Nephron (organoid): ENCODE data around the gene CIITA.

ENCODE experiments used
- H3K27ac Mint-ChIP-seq, 3 experiments: 2 replicates each; pipeline ENCODE4 v1.8.0; 2020; ENCODE audit warnings: mixed read lengths in 3 of 3, mild to moderate bottlenecking in 2 of 3, moderate library complexity in 1 of 3
- H3K27me3 Mint-ChIP-seq: 2 replicates; pipeline ENCODE4 v1.8.0; 2021; ENCODE audit warnings: low read depth, mild to moderate bottlenecking, moderate library complexity, mixed read lengths
- H3K36me3 Mint-ChIP-seq: 2 replicates; pipeline ENCODE4 v1.8.0; 2020; ENCODE audit warnings: low read depth, mixed read lengths
- H3K4me1 Mint-ChIP-seq: 2 replicates; pipeline ENCODE4 v1.8.0; 2020; ENCODE audit warnings: mixed read lengths
- H3K4me3 Mint-ChIP-seq, 3 experiments: 2 replicates each; pipeline ENCODE4 v1.8.0; 2020; ENCODE audit warnings: mild to moderate bottlenecking in 3 of 3, mixed read lengths in 3 of 3, moderate library complexity in 2 of 3
- H3K9me3 Mint-ChIP-seq: 2 replicates; pipeline ENCODE4 v1.8.0; 2020; ENCODE audit warnings: mixed read lengths
- TF ChIP-seq, protein P1 (sequence below), 3 experiments: fragments of 200-600 bp; sonication (generic); IDR thresholded peaks; one replicate each; pipeline ENCODE4 v1.5.0; 2021; ENCODE audit warnings: antibody characterized with exemption in 3 of 3; ENCODE audit not compliant: unreplicated experiment in 3 of 3

Gene CIITA

DNA sequence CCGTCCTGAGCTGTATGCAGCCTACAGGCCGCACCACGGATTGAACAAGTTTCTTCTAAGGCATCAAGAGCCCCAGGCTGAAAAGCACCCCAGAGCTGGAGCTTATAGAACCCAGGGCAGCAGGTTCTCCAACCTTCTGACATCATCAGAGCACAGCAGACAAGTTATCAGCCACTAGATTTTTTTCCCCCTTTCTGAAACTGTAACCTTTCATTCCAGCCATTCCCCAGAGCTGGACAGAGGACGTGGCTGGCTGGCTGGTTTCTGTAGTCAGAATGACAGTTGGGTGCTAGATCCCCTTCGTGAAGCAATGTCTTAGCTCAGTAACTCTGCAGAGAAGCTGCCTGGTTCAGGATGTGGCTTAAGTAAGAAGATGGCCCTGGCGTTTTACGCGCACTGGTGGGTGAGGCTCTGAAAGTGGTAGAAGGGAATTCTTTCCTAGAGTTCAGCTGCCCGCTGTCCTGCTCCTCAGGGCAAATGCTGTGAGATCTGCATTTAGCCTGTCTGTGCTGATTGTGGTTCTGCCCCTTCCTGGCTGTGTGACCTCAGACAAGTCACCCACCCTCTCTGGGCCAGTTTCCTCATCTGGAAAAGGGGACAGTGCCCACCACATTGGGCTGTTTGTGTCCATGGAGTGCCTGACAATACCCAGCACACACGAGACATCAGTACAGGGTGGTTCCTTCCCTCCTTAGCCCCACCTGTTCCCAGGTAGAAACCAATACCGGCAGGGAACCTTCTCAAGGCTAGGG is 56.1 kb downstream of the CIITA start:
- H3K27ac Mint-ChIP-seq, result no peak overlapping the region
- no peaks in the 10 kb centered on the region for H3K27me3 Mint-ChIP-seq
- no peaks in the 10 kb centered on the region for H3K9me3 Mint-ChIP-seq
- H3K4me3 Mint-ChIP-seq, result no peak overlapping the region
- peaks cover 19% of the 10 kb centered on the region for H3K4me1 Mint-ChIP-seq
- H3K36me3 Mint-ChIP-seq, result peaks cover 13% of the 10 kb centered on the region
- TF ChIP-seq, protein P1, sequence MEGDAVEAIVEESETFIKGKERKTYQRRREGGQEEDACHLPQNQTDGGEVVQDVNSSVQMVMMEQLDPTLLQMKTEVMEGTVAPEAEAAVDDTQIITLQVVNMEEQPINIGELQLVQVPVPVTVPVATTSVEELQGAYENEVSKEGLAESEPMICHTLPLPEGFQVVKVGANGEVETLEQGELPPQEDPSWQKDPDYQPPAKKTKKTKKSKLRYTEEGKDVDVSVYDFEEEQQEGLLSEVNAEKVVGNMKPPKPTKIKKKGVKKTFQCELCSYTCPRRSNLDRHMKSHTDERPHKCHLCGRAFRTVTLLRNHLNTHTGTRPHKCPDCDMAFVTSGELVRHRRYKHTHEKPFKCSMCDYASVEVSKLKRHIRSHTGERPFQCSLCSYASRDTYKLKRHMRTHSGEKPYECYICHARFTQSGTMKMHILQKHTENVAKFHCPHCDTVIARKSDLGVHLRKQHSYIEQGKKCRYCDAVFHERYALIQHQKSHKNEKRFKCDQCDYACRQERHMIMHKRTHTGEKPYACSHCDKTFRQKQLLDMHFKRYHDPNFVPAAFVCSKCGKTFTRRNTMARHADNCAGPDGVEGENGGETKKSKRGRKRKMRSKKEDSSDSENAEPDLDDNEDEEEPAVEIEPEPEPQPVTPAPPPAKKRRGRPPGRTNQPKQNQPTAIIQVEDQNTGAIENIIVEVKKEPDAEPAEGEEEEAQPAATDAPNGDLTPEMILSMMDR (IDR thresholded peaks at IDR 0.05; ENCODE audit: unreplicated experiment in 3 of 3), result no peak

DNA sequence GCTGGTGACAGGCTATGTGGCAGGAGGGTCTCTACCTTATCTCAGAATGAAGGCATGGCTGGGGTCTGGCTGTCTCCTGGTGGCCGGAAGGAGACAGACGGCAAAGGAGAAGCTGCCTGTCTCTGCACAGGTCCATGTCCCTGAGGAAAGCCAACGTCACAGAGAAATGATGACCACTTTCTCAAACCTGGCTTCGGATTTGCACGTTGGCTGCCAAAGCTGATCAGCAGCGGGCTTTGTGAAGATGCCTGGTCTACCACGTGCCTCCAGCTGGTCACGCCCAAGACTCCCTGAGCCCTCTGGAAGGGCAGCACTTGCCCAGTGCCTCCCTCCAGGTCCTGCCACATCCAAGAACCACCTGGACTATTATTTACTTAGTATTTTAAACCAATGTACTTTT is 56.9 kb downstream of the CIITA start:
- TF ChIP-seq, protein P1 (IDR thresholded peaks at IDR 0.05; ENCODE audit: unreplicated experiment in 3 of 3), result no peak
- H3K9me3 Mint-ChIP-seq, result no peaks in the 10 kb centered on the region
- H3K27ac Mint-ChIP-seq, result no peak overlapping the region
- peaks cover 24% of the 10 kb centered on the region for H3K4me1 Mint-ChIP-seq
- no peak overlapping the region for H3K4me3 Mint-ChIP-seq
- H3K27me3 Mint-ChIP-seq, result no peaks in the 10 kb centered on the region
- H3K36me3 Mint-ChIP-seq, result peaks cover 16% of the 10 kb centered on the region

DNA sequence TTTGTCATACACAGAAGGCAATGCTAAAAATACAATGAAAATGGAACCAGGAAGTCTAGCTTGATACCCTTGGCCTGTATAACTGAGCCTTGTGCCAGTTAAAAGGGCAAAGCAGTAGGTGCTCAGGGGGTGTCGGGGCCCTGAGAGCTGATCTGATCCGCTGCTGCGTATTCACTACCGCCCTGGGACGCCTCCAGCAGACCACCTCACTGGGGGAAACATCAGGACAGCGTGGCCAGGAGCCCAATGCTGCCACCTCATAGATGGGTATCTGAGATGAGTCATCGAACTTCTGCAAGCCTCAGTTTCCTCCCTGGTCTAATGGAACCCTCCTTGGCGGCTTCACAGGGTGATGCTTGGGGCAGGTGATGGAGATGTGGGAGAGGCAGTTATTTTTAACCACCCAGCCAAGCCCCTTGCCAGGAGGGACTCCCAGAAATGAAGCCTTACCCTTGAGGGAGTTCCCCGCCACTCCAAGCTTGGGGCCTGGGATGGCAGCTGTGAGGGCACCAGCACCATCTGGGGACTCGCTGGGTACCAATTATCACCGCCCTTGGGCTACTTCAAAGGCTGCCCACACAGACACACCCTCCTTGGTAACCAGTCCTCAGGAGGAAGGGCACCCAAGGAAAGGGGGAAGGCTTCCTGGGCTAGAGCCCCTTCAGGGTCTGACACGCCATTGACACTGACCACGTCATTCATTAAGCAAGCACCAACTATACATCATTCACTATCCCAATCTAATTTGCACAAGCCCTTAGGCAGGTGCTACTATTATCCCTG is 57.5 kb downstream of the CIITA start:
- Mint-ChIP-seq H3K9me3 (no peaks in the 10 kb centered on the region), H3K27ac (no peak overlapping the region), H3K4me3 (no peak overlapping the region), H3K4me1 (peaks cover 30% of the 10 kb centered on the region), H3K27me3 (no peaks in the 10 kb centered on the region), H3K36me3 (peaks cover 23% of the 10 kb centered on the region)
- TF ChIP-seq, protein P1 (IDR thresholded peaks at IDR 0.05; ENCODE audit: unreplicated experiment in 3 of 3), result no peak

DNA sequence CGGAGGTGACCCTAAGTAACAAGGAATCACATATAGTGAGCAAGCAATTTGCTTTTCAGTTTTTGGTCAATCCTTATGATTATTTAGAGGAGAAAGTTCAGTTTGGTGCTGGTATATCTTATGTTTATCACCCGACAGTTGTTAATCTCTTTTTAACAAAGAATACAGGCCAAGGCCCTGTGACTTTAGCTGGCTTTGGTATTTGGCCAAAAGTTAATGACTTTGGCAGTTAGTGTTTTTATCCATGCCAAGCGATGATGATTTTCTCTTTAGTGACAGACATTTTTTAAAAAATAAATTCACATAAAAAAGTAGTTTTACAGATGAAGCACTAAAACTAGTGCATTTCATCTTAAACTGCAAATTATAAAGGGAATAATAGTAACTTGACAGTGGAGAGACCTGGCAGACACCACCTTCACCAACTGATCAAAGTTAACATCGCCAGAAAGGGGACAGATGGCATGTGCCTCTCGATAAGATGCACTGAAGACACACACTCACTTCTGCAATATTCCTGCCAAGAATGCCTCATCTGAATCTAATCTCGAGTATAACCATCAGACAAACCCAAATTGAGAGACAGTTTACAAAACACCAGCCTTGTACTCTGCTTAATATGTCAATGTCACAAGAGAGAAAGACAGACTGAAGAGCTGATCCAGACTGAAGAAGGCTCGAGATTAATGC is 58.4 kb downstream of the CIITA start:
- Mint-ChIP-seq H3K4me1 (peaks cover 39% of the 10 kb centered on the region), H3K36me3 (peaks cover 22% of the 10 kb centered on the region), H3K9me3 (no peaks in the 10 kb centered on the region), H3K27ac (no peak overlapping the region), H3K27me3 (no peaks in the 10 kb centered on the region), H3K4me3 (peak overlapping the region in 1 of 3 experiments; percentile 35)
- TF ChIP-seq, protein P1 (IDR thresholded peaks at IDR 0.05; ENCODE audit: unreplicated experiment in 3 of 3), result no peak

DNA sequence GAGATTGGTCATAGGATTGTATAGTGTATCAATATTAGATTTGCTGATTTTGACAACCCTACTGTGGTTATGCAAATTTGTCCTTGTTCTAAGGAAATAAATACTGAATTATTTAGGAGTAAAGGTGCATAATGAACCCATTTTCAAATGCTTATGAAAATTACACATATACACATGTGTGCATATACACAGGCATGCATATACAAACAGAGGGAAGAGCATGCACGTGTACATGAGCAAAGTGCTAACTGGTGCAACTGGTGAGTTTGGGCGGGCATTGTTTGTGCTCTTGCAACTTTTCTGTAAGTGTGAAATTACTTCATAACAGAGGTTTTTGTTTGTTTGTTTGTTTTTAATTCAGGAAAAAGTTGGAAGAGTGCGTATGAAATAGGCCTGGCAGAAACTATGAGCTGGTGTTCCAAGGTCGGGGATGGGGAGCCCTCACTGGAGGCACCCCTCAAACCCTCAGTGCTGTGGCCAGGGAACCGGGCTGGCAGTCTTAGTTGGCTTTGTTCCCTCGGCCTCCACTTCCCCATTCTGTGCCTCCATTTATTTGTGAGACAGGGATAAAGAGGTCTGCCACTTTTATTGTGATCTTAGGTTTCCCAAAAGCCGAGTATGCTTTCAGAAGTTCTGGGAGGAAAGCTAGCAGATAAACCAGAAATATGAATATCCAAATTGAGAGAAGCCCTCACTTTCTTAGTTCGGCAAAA is 59.4 kb downstream of the CIITA start:
- Mint-ChIP-seq H3K4me1 (peaks cover 47% of the 10 kb centered on the region), H3K27me3 (no peaks in the 10 kb centered on the region), H3K9me3 (no peaks in the 10 kb centered on the region), H3K27ac (no peak overlapping the region), H3K4me3 (peak overlapping the region in 1 of 3 experiments; percentile 41), H3K36me3 (peaks cover 18% of the 10 kb centered on the region)
- TF ChIP-seq, protein P1 (IDR thresholded peaks at IDR 0.05; ENCODE audit: unreplicated experiment in 3 of 3), result no peak
